DND-41 (cell line): ENCODE measurements around the gene ZNG1F.
"Not testable (repeated sequence)": the region's sequence is repeated elsewhere in the genome, so short reads cannot be mapped to it uniquely, and the experiment has no call there.

Source experiments
- EZH2 ChIP-seq: IDR thresholded peaks from 3 replicates; pipeline ENCODE4 v1.6.1; 2012; ENCODE audit warnings: borderline replicate concordance, low read depth, mild to moderate bottlenecking, moderate library complexity, low read length, inconsistent platforms; ENCODE audit not compliant: severe bottlenecking
- TF ChIP-seq, protein P1 (sequence below): IDR thresholded peaks from 2 replicates; pipeline ENCODE4 v1.5.1; 2012; ENCODE audit warnings: borderline replicate concordance, low read length, moderate library complexity, mild to moderate bottlenecking; ENCODE audit not compliant: poor library complexity, severe bottlenecking; ENCODE audit errors: extremely low read depth

- TF ChIP-seq, protein P1, sequence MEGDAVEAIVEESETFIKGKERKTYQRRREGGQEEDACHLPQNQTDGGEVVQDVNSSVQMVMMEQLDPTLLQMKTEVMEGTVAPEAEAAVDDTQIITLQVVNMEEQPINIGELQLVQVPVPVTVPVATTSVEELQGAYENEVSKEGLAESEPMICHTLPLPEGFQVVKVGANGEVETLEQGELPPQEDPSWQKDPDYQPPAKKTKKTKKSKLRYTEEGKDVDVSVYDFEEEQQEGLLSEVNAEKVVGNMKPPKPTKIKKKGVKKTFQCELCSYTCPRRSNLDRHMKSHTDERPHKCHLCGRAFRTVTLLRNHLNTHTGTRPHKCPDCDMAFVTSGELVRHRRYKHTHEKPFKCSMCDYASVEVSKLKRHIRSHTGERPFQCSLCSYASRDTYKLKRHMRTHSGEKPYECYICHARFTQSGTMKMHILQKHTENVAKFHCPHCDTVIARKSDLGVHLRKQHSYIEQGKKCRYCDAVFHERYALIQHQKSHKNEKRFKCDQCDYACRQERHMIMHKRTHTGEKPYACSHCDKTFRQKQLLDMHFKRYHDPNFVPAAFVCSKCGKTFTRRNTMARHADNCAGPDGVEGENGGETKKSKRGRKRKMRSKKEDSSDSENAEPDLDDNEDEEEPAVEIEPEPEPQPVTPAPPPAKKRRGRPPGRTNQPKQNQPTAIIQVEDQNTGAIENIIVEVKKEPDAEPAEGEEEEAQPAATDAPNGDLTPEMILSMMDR, result not testable (repeated sequence)
- not testable (repeated sequence) for TF ChIP-seq EZH2
These were observed 101.8 kb downstream of the ZNG1F start for GRCh38 chr9:41087157-41087780.
